HG02840 (cell line): Measurements from ENCODE around the gene MEF2A.

ENCODE experiments used
- ATAC-seq: cut with Tn5 transposase; IDR thresholded peaks from one replicate; pipeline ENCODE4 v1.9.1; 2021; ENCODE audit warnings: mild to moderate bottlenecking, moderate library complexity, moderate number of reproducible peaks; ENCODE audit not compliant: unreplicated experiment, low FRiP score

Gene MEF2A

DNA sequence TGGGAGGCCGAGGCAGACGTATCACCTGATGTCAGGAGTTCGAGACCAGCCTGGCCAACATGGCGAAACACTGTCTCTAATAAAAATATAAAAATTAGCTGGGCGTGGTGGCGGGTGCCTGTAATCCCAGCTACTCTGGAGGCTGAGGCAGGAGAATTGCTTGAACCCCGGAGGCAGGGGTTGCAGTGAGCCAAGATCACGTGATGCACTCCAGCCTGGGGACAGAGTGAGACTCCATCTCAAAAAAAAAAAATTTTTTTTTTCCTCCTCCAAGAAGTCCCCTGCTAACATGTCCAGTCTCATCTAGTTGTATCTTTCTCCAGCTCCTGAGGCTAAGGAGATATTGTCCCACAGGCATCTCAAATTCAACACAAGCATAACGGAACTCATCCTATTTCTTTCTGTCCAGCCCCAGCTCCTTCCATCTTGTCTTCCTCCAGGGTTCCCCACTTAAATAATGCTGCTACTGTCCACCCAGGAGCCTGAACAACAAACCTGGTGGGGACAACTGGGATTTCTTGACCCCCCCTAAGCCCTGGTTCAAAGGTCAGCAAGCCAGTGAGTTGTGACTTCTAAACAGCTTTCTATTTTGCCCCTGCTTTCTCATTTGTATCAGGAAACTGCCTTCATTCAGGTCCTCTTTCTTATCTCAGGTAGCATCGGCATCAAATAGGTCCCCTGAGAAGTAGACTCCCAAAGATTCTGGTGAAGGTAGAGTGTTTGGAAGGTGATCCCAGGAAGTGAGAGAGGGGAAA lies 4.1 kb upstream of the MEF2A start:
- ATAC-seq, result no peak

DNA sequence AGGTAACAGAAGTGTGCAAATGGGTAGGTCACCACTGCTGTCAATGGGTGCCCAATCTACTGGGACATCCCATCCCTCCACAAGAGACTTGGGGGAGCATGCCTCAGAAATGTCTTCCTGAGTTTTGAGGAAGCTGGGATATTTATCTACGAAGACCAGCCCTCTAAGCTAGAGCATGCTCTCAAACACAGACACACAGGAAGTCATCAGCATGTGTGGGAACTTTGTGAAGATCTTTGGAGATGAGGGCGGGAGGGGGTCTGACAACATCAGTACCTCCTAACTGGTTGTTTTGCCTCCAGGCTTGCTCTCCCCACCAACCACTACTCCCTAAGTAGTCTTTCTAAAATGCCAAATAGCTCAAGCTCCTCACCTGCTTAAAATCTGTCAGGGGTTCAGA lies 3.5 kb upstream of the MEF2A start:
- no peak for ATAC-seq

DNA sequence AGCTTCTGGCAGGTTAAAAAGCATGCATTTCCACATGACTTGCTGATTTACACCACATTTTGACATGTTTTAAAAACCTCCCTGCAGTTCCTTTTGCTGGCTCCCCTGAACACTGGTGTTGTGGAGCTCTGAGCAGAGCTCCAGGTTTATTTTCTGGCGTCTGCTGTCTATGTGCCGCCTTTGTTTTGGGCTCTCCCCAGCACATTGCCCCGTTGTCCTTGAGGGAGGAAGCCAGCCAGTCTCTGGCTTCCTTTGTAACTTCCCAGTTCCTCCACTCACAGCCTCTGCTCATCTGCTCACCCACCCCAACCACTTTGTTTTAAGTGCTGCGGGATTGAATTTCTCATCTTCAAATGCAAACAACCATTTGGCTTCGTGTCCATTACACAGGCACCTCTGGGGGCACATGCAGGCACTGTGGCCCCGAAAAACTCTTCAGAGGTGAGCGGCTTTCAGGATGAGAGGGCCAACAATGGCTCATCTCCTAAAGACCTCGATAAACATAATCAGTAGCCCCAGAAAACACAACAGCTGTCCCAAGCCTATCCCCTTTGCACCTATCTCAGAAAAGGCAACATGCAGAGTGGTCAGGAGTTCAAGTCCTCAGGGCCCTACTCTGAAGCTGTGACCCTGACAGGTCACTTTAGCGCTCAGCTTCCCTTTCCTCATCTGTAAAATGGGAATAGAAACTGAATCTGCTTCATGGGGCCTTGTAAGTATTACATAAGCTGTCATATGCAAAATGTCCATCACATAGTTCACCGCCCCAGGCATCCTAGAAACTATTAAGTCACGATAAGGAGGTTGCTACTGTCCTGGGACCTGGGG lies 1.3 kb upstream of the MEF2A start:
- peak; percentile 40 for ATAC-seq

DNA sequence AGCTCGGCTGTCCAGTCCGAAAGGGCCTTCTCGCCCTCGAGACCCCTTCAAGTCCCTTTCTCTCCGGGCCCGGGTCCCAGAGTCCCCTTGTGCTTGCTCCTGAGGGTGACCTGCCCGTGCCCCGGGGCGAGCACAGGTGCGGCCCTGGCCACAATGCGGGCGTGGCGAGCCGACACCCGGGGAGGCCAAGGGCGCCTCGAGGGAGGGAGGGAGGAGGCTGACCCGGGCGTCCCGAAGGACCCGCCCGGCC lies 810 bp upstream of the MEF2A start:
- ATAC-seq, result peak; percentile 43

DNA sequence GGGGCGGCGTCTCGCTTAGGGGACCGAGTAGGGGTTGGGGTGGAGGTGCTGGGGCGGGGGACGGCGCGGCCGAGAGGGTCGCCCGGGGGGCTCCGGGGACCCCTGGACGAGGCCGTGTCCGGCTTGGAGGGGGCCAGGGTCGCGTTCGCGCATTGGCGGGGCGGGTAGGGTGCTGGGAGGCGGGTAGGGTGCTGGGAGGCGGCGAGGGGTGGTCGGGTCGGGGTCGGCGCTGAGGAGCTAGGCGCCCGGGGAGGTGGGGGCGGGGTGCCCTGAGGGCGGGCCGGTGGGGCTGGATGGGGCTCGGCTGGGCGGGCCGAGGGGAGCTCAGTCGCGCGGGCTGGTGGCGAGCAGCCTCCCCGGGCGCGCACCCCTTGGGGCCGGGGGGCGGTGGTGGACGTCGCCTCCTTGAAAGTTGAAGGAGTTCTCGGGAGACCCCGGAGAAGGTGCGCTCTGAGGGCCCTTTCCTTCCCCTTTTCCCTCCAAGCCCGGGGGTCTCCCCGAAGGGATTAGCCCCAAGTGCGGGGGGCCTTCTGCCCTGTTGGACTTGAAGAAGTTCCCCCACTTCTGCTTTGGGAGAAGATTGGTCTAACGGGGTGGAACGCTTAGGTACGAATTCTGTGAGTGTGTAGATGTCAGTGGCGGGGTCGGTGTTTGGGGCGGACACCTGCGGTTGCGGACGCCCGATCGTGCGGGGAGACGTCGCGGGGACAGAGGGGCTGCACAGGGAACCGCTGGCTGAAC lies 543 bp downstream of the MEF2A start:
- ATAC-seq, result no peak

DNA sequence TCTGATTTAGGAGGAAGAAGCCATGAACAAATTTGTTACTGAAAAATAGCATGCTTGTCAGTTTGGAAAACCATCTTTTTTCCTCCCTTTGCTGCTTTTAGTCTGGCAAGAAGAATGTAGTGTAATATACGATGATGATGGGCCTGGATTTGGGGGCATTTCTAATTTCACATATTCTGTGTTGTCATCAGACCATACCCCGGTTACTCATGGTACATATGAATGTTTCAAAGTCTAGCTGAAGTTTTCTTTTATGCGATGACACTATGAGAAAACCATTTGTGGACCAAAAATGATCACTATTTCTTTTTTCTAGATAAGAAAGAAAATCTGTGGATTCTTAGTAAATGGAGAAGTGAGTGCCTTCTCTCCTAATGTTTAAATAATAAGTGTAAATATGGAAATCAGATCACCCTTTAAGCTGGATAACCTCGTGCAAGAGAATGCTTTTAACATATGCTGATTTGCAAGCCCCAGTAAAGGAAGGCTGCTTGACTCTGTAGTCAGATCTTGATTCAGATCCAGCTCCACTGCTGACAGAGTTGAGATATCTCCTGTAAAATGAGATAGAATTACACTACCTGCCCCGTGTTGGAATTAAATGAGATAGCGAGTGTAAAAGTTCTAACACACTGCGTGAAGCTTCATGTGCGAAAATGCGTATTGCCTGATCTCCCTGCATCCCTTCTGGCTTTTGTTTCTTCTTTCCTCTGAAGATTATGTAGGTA lies 3.0 kb downstream of the MEF2A start:
- ATAC-seq, result no peak

DNA sequence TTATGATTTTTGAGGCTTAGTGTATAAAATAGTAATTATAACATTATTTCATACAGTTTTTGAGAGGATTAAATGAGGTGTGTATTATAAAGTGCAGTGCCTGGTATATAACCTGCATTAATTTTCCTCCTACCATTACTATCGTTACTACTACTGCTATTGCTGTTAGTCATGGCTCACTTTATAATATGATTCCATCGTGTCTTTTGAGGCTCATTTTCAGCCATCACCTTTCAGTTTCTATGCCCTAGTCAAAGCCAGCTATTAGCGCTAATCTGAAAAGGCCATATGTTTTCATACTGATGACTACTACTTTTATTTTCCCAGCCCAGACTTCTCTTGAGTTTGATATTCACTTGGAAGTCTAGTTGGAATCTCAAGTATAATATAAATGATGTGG lies 5.5 kb downstream of the MEF2A start:
- no peak for ATAC-seq

DNA sequence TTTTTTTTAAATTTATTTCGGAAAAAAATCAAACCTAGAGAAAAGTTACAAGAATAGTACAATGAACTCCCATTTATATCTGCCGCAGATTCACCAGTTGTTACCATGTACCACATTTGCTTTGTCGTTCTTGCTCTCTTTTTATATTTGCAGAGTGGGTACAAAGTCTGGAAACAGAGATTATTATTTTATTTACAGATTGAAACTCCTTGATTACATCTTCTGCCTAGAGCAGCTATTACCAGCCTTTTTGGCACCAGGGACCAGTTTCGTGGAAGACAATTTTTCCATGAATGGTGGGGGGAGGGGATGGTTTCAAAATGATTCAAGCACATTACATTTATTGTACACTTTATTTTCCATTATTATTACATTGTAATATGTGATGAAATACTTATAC lies 8.3 kb downstream of the MEF2A start:
- no peak for ATAC-seq

DNA sequence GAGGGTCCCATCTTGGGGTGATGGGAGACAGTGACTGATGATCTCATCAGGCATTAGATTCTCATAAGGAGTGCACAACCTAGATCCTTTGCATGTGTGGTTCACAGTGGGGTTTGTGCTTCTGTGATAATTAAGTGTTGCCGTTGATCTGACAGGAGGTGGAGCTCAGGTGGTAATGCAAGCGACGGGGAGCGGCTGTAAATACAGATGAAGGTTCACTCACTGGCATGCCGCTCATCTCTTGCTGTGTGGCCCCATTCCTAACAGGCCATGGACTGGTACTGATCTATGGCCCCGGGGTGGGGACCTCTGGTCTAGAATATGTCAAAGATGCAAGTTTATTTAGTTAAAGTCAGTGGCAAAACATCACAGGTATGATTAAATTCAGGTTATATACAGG lies 8.7 kb downstream of the MEF2A start:
- no peak for ATAC-seq

DNA sequence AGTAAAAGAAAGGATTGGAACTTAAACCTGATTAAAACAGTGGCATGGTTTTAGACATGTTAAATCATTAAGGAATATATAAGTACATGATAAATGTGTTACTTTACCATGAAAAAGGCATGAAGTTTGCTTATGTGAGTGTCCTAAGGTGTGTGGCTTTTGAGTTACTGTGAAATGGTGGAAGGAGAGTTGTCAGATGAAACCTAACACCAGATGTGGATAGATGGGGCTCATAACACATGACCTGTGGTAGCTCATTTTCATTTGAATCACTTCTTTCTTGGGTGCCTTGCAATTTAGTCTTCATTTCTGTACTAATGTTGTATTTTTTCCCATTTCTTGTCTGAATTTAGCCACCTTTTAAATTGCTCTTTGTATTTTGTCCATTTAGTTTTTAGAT lies 13.0 kb downstream of the MEF2A start:
- ATAC-seq, result no peak

DNA sequence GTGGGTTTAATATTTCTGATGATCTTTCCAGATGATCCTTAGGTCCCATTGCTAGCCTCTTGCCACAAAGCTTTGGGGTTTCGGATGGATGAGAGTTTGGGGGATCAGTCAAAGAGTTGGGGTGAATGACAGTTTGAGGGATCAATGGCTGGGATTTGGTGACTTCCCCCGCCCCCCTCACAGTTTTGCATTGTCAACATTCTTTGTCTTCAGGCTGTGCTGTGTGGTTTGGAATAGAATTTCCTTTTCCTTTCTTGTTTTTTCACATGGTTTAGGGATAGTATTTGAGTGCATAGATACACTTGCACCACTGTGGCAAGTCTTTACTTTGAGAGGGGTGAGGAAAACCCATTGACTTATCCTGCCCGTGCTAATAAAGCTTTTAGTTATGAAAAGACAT lies 14.3 kb downstream of the MEF2A start:
- ATAC-seq, result no peak

DNA sequence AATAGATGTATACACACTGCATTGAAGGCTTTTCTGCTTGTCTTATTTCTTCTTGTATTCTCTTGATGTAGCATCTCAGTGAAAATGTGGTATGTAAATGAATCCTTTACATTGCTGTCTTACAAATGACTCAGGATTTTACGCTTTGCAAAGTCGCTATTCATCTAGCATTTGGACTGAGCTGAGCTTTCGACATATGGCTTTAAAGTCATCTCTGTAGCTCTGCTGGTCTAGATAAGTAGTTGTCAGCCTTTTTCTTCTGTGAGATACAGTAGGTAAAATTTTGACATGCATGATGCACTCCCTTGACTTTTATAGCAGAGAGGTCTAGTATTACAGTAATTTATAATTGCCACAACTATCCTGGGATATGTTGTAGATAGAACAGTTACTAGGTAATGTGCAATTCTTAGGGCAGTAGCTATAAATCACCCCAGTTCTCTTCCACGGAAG lies 16.8 kb downstream of the MEF2A start:
- no peak for ATAC-seq

DNA sequence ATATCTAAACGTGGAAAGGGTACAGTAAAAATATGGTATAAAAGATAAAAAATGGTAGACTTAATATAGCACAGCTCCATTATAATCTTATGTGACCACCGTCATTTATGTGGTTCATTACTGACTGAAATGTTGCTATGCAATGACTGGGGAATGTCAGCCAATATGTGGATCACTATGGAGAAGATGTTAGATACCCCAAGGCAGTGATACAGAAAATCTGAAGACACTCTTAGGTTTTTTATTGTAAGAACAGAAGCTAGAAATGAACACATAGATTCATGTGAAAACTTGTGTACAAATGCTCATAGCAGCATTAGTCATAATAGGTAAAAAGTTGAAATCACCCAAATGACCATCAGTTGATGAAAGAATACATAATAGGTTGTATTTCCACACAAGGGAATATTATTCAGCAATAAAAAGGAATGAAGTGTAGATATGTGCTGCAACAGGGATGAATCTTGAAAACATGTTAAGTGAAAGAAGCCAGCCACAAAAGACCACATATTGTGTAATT lies 18.4 kb downstream of the MEF2A start:
- no peak for ATAC-seq

DNA sequence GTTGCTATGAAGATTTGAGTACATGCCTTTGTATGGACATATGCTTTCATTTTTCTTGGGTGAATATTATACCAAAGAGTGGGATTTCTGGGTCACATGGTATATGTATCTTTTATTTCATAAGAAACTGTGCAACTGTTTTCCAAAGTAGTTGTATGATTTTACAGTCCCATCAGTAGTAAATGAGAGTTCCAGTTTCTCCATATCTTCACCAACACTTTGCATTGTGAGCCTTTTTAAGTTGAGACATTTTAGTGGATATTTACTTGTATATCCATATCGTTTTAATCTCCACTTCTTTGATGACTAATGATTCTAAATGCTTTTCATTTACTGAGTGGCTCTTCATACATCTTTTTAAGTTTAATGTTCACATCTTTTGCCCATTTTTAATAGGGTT lies 20.3 kb downstream of the MEF2A start:
- ATAC-seq, result no peak

DNA sequence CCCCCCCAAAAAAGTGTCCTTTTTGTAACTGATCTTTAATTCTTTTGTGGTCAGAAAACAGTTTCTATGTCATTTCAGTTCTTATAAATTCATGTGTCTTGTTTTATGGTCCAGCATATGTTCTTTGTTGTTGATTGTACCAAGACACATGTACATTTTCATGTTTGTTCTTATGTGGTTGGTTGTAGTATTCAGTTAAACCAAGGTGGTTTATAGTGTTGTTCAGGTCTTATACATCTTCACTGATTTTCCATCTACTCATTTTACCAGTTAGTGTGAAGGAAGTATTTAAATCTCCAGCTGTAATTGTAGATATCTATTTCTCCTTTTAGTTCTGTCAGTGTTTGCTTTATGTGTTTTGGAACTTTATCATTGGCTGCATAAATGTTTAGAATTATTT lies 24.0 kb downstream of the MEF2A start:
- ATAC-seq, result no peak

DNA sequence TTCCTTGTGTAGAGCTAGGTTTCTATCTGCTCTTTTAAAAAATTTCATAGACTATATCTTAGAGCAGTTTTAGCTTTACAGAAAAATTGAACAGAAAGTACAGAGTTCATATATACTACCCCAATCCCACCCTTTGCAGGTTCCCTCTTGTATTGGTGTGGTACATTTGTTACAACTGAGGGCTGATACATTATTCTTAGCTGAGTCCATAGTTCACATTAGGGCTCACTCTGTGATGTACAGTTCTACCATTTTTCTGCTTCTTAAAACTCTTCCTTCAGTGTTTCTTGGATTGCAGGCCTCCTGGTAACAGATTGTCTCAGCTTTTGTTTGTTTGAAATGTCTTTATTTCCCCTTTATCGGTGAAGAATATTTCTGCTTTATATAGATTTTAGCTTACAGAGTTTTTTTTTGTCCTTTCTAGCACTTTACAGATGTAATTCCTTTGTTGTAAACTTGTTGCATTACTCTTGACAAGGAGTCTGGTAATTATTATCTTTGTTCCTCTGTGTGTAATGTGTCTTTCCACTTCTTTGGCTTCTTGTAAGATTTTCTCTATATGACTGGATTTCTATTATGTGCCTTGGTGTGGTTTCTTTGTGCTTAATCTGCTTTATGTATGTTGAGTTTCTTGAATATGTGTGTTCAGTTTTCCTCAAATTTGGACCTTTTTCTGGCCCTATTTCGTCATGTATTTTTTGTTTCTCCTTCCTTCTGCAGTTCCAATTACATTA lies 25.3 kb downstream of the MEF2A start:
- ATAC-seq, result no peak

DNA sequence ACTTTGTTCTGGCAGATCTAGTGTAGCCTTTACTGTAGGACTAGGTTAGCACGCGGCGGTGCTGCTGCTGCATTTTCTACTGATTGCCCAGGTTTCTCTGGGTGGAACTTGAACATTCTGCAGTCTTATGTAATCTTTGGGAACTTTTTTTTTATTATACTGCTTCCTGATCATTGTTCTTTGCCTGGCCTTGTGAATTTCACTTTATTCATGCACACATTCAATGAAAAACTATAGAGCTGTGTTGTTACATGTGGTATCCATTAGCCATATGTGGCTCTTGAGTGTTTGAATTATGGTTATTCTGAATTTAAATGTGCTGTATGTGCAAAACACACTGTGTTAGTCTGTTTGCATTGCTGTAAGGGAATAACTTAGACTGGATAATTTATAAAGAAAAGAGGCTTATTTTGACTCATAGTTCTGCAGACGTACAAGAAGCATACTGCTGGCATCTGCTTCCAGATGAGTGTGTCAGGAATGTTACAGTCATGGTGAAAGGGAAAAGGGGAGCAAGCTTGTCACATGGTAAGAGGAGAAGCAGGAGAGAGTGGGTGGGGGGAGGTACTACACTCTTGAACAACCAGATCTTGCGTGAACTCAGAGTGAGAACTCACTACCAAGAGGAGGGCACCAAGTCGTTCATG lies 26.5 kb downstream of the MEF2A start:
- no peak for ATAC-seq

DNA sequence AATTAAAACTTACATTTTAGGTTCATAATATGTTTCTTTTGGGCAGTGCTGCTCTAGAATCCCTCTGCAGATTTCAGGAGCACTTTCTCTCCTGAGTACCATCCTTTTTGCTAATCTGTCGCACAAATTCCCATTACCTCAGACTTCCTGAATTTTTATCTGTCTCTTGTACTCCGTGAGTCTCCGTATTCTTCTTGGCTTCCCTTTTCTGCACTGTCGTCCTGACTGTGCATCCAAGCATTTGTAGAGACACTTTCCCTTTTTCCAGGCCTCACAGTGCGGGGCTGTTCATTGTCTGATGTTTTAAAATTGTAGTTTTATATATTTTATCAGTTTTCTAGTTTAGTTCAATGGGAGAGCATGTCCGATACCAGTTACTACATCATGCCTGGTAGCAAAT lies 27.3 kb downstream of the MEF2A start:
- no peak for ATAC-seq

DNA sequence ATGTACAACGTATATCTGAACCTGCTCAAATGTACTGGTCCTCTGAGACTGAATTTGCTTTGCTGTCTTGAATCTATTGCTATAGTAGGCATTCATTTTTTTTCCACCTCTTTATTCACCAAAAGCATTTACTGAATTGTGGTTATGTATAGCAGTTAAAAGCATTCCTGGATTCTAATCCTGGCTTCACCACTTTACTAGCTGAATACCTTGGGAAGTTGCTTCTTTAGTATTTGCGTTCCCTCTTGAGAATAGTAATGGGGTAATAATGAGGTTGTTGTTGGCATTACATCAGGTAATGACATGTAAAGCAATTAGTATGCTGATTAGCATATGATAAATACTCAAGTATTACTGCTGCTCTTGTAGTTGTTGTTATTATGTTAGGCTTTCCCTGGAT lies 29.1 kb downstream of the MEF2A start:
- no peak for ATAC-seq

DNA sequence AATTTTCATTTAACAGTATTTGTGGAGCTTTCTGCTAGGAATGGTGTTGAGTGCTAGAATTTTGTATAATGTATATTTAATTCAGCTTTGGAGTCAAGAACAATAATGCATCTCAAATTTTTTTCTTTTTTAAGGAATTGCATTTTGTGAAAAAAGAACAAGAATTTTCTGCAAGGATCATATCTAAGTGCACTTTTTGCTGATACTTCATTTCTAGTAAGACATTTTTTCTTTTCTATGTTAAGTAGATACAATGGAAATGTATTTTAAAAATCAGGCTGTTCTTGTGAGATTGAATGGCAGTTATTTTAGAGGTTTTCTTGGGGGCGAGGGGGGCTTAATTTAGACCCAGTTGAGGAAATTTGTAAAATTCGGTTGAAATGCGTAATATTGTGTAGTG lies 32.5 kb downstream of the MEF2A start:
- no peak for ATAC-seq
